GM19023 (cell line): ENCODE data around the gene SIL1.

ENCODE experiments used
- ATAC-seq: cut with Tn5 transposase; IDR thresholded peaks from one replicate; pipeline ENCODE4 v1.9.1; 2021; ENCODE audit warnings: mild to moderate bottlenecking, moderate library complexity; ENCODE audit not compliant: unreplicated experiment

The SIL1 gene

GRCh38 chr5:138963763-138964371 lies 234.3 kb downstream of the SIL1 start:
- ATAC-seq, result no peak

- no peak for ATAC-seq
Measured at GRCh38 chr5:138962614-138963370, 235.4 kb downstream of the SIL1 start.

DNA sequence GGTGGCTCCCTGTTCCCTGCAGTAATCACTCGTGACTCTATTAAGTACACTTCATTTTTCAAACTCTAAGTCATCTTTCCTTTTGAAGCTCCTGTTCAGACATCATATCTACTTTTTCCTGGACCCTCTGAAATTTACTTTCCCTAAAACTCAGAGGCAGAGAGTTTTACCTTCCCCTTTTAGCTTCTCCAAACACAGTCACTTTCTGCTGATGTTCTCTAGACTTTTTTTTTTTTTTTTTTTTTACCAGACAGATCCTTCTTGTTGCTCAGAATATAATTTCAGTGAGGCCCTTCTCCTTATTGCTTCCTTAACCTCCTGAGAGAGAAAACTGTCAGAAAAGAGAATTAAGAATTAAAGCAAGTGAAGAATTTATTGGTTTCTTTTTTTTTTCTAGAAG lies 236.4 kb downstream of the SIL1 start:
- no peak for ATAC-seq

- ATAC-seq, result no peak
Measured at GRCh38 chr5:138961221-138961620, 236.9 kb downstream of the SIL1 start.

DNA sequence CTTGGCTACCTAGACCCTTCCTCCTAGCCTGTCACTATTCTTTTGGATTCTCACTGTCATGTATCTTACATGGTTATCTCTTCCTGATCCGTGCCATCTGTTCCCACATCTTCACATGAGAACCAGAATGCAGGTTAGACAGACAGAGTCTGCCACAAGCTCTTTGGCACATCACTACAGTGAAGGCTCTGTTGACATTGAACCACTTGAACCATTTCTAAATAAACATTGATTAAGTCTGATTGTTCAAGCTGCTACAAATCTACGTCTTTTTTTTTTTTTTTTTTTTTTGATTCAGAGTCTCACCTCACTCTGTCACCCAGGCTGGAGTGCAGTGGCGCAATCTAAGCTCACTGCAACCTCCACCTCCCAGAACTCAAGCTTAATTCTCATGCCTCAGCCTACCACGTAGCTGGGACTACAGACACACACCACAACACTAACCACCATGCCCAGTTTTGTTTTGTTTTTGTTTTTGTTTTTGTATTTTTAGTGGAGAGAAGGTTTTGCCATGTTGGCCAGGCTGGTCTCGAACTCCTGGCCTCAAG lies 237.9 kb downstream of the SIL1 start:
- ATAC-seq, result no peak

DNA sequence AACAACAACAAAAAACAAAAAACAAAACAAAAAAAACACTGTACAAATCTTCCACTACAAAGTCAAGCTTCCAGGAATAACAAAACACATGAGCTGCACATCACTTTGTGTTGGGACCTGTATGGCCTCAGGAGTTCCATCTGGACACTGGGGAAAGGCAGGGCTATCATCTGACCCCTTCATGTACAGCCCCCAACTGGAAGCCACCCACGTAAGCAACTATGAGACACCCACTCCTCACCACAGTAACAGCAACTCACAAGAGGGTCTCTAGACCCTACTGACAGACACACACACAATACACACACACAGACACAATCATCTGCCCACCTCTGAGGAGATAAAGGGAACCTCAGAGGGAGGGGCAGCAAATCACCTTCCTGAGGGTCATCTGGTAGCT lies 241.4 kb downstream of the SIL1 start:
- ATAC-seq, result no peak

- no peak for ATAC-seq
Measured at GRCh38 chr5:138955671-138956295, 242.4 kb downstream of the SIL1 start.

GRCh38 chr5:138955013-138955660 lies 243.0 kb downstream of the SIL1 start:
- ATAC-seq, result no peak

DNA sequence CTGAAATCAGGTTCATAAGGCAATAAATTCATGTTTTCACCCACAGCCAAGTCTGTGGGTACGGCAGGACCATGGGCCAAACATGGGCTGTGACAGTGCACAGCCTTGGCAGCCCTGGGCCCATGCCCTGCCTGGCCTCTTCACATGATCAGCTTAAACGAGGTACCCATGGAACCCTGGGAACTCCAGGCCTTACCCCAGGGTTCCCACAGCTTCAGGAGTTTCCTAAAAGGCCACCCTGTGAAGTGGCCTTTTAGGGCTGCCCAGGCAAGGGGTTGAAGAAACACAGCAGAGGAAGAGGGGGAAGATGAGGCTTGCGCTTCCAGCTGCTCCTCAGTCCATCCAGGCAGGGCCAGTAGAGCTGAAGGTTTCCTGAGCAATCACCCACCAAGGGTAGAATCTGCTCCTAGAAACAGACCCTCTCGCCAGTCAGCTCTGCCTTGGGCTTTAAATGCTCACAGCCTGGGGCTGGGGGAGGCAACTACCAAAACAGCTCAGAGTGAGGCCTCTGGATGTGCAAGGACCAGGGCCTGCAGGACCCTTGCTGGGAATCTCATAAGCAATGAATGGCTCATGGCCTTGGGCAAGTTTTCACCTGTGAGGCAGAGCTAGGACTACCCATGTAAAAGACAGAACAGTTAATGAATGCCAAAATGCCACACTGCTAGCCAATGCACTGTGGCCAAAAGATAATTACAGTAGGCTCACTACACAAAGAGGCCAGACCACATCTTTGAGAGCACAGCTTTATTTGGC lies 243.7 kb downstream of the SIL1 start:
- no peak for ATAC-seq

- no peak for ATAC-seq
Measured at GRCh38 chr5:138953387-138954256, 244.5 kb downstream of the SIL1 start.

GRCh38 chr5:138952962-138953361 lies 245.2 kb downstream of the SIL1 start:
- no peak for ATAC-seq

- no peak for ATAC-seq
Measured at GRCh38 chr5:138951986-138952735, 246.0 kb downstream of the SIL1 start.

- no peak for ATAC-seq
Measured at GRCh38 chr5:138951091-138951985, 246.8 kb downstream of the SIL1 start.

- no peak for ATAC-seq
Measured at GRCh38 chr5:138950421-138951031, 247.6 kb downstream of the SIL1 start.

DNA sequence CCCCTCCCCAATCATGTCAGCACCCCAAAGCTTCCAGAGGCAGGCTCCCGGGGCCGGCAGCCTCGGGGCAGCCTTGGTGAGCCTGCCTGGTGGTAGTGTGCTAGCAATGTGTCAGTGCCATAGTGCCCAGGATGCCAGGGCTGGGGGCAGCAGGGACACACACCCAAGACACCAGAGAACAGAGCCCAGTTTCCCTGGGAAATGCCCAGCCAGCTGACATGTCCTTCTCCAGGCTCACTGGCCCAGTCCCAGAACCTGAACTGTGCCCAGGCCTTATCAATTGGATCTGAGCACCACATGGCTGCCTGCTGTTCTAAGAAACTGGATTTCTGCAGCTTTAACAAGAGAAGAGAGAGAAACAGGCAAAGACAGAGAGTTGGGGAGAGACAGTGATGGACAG lies 248.2 kb downstream of the SIL1 start:
- ATAC-seq, result no peak

- no peak for ATAC-seq
Measured at GRCh38 chr5:138949223-138949574, 249.0 kb downstream of the SIL1 start.

DNA sequence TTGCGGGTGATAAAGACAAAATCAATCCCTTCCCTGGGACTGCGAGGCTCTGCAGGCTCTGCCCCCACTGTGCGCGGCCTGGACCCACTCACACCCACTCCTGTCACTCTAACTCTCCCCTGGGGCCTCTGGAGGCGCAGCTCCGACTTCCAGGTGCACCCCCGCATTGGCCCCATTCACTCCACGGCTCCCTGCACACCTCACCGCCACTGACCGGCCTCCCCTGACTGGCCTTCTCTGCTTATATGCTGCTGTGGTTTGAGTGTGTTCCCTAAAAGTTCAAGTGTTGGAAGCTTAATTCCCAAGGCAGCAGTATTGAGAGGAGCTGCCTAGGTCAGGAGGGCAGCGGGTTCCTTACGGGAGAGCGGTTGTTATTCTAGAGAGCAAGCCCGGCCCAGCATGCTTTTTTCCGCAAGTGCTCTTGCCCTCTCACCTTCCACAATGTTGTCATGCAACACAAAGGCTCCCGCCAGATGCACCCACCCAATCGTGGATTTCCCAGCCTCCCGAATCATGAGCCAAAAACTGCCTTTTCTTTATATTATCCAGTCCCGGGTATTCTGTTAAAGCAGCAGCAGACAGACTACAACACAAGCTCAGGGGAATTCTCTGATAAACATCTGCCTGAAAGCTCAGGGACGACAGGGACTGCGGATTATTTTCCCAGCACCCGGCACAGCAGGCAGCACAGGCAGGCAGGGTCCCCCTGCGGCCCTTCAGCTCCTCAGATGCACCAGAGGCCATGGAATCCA lies 249.5 kb downstream of the SIL1 start:
- no peak for ATAC-seq
